GM18517 (cell line): ENCODE results near the gene KLHL17.
"Not testable (repeated sequence)": the region's sequence is repeated elsewhere in the genome, so short reads cannot be mapped to it uniquely, and the experiment has no call there.

Experiments used
- ATAC-seq: cut with Tn5 transposase; IDR thresholded peaks from one replicate; pipeline ENCODE4 v1.9.1; 2021; ENCODE audit warnings: mild to moderate bottlenecking, moderate library complexity; ENCODE audit not compliant: unreplicated experiment

Gene KLHL17

DNA sequence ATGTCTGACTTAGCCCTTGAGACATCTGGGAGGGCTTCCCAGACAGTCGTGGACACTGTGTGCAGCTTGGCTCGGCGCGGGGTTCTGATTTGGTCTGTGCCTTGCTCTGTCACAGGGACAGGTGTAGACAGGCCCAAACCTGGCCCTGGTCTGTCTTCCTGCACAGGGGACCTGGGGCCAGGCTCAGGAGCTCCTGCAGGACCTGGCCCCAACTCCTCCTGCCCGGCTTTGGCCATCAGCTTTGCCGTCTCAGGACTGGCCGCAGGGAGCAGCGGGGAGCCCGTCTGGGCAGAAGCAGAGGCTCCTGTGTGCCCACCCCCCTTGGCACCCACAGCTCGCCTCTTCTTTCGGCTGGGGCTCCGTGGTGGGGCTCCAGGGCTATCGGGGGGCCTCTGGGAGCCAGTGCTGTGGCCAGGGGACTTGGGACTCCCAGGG is 19.8 kb downstream of the KLHL17 start:
- no peak for ATAC-seq

GRCh38 chr1:980602-981395 is 20.4 kb downstream of the KLHL17 start:
- ATAC-seq, result no peak

- no peak for ATAC-seq
These were observed 21.1 kb downstream of the KLHL17 start for GRCh38 chr1:981491-981954.

GRCh38 chr1:981955-982558 is 21.7 kb downstream of the KLHL17 start, which contains the start of gene PERM1:
TSS of gene PERM1 (minus strand) at chr1:982093. CDS start at chr1:981029, 1,064 bp downstream.
- ATAC-seq, result no peak

DNA sequence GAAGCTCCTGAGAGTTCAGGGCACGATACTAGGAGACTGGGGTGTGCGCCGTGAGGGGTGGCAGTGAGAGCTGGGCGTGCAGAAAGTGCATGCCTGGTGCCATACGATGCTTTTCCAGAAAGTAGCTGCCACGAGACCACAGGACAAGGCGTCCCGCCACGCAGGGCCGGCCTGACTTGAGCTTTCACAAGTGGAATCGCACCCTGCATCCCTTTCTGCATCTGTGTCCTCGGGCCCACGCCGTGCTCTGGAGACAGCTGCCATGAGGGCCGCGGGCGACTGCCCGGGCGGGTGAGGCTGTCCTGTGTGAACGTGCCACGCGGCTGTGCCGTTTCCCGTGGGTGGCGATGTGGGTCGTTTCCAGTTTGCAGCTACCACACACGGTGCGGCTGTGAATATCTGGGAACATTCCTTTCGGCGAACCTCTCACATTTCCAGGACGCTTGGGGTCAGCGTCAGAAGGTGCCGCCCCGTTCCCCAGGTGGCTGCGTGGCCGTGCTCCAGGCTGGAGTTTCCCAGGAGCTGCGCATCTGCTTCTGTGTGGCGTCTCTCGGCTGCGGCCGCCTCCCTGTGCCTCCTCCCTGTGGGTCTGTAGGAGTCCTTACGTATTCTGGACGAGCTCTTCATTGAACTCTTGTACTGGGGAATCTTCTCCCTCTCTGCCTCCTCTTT is 22.5 kb downstream of the KLHL17 start:
- no peak for ATAC-seq

DNA sequence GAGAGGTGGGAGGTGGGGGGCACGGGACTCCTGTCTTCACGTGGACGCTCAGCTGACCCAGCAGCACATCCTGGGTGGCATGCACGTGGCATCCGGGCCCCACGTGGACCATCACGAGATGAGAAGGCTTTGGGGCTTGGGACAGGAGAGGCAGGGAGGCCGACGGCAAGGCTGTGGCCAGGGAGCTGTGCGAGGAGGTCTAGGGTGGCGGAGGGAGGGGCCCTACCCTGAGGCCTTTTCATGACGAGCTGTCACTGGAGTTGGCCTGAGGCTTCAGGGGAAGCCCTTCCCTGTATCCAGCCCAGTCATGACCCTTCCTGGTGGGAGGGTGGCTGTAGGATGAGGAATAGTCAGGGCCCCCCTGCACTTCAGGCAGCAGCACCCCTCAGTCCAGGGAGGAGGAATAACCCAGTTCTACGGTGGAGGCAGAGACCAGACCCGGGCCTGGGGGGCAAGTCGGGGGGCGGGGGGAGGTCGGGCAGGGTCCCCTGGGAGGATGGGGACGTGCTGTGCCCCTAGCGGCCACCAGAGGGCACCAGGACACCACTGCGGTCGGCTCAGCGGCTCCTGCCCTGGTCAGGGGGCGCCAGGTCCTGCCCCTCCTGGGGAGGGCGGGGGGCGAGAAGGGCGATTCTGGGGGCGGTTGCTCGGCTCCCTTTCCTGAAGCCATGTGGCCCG is 23.6 kb downstream of the KLHL17 start:
- no peak for ATAC-seq

GRCh38 chr1:984476-984814 is 24.1 kb downstream of the KLHL17 start:
- no peak for ATAC-seq

DNA sequence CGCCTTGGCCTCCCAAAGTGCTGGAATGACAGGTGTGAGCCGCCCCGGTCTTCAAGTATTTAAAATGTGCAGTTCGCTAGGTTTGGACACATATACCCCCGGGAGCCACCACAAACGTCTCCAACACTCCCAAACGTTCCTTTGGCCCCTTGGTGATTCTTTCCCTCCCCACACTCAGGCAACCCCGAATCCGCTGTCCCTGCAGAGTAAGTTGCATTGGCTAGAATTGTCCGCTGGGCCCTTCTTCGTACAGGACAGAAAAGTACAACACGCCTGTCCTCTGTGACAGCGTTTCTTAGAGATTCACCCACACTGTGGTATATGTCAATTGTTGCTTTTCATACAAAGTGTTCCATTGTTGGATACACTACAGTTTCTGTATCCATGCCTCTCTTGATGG is 24.7 kb downstream of the KLHL17 start:
- no peak for ATAC-seq

- not testable (repeated sequence) for ATAC-seq
These were observed 27.7 kb downstream of the KLHL17 start for GRCh38 chr1:988061-988460.

- ATAC-seq, result not testable (repeated sequence)
These were observed 30.9 kb downstream of the KLHL17 start for GRCh38 chr1:991275-991674.

DNA sequence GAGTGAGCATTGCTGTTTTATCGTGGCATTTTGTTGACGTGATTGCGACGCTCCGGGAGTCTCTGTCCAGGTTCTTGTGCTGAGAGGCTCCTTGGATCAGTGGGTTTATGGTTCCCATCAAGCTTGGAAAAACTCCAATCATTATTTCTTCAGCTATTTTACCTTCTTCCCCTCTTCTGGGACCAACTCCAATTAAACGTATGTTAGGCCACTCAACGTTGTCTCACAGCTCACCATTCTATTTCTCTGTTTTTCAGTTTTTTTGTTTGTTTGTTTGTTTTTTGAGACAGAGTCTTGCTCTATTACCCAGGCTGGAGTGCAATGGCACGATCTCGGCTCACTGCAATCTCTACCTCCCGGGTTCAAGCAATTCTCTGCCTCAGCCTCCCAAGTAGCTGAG is 31.5 kb downstream of the KLHL17 start:
- no peak for ATAC-seq

GRCh38 chr1:992362-992761 is 32.0 kb downstream of the KLHL17 start:
- no peak for ATAC-seq

- ATAC-seq, result no peak
These were observed 33.1 kb downstream of the KLHL17 start for GRCh38 chr1:993379-993995.

DNA sequence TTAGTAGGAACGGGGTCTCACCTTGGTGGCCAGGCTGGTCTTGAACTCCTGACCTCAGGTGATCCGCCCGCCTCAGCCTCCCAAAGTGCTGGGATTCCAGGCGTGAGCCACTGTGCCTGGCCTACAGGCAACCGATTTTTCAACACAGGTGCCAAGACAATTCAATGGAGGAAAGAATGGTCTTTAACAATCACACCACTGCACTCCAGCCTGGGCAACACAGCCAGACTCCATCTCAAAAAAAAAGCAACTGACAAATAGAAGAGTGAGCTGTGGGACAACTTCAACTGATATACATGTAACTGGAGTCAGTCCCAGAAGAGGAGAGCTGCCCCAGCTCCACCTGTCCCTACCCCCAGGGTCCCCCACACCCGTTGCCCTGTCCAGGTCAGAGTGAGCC is 34.2 kb downstream of the KLHL17 start:
- not testable (repeated sequence) for ATAC-seq

DNA sequence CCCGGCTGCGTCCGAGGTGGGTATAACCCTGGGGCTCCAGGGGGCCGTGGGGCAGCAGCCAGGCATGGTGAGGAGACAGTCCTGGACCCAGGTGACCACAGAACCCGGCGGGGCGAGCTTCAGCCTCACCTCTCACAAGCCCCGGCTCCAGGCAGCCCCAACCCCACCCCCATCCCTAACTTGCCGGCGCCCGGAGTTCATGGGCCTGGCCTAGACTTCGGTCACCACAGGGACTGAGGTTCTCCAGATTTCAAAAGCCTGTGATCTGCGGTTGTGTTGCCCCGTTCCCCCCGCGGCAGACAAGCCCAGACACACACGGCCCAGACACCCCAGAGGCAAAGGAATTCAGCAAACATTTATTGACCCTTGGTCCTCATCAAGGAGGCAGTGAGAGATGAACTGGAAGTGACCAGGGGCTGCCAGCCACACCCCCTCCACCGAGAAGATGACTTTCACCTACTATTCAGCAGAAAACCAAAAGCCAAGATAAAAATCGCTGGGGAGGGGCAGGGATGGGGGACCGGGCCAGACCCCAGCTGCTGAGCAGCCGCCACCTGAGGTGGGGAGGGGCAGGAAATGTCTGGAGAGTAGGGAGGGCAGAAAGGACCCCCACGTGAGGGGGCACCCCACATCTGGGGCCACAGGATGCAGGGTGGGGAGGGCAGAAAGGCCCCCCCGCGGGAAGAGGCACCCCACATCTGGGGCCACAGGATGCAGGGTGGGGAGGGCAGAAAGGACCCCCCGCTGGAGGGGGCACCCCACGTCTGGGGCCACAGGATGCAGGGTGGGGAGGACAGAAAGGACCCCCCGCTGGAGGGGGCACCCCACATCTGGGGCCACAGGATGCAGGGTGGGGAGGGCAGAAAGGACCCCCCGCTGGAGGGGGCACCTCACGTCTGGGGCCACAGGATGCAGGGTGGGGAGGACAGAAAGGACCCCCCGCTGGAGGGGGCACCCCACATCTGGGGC is 35.6 kb downstream of the KLHL17 start:
- no peak for ATAC-seq

DNA sequence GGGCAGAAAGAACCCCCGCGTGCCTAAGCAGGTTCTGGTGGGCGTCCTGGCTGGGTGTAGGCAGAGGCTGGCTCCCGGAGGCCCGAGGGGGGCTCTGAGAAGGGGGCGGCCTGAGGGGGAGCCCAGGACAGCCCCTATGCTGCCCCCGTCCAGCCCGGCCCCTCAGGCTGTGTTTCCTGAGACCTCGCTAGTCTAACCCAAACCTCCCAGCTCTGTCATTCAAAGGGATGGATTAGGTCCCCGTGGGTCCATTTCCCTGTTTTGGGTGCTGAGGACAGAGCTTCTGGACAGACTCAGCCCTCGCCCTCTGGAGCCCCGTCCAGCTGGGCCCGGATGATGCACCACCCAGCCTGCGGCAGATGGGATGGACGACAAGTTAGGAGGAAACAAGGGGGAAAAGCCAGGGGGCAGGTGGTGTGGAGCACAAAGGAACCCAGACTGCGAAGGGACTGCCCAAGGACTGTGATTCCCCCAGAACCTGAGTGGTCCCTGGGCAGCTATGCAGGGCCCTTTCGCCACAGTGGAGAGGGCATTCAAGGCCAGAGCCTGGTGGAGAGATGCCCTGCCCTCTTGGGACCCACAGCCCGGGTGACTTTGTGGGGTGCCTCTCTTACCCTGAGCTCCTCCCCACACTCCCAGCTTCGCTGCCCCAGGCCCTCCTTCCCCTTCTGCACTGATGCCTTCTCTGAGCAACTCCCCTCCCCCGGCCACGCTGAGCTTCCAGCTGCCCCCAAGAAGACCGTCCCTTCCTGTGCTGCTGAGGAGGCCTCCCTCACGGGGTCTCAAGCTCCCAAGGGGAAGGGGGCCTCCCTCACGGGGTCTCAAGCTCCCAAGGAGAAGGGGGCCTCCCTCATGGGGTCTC is 36.7 kb downstream of the KLHL17 start:
- ATAC-seq, result no peak

DNA sequence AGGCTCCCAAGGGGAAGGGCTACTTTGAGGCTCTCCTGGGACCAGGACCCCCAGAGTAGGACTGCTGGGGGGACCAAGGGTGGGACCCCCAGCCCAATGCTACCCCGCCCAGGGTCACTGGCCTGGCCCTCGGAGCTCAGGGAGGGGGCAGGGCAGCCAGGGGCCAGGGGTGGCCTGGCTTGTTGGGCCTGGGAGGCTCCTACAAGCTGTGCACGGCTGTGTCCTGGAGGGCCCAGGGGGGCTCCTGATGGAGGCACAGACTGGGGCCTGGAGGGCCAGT is 37.3 kb downstream of the KLHL17 start:
- no peak for ATAC-seq

DNA sequence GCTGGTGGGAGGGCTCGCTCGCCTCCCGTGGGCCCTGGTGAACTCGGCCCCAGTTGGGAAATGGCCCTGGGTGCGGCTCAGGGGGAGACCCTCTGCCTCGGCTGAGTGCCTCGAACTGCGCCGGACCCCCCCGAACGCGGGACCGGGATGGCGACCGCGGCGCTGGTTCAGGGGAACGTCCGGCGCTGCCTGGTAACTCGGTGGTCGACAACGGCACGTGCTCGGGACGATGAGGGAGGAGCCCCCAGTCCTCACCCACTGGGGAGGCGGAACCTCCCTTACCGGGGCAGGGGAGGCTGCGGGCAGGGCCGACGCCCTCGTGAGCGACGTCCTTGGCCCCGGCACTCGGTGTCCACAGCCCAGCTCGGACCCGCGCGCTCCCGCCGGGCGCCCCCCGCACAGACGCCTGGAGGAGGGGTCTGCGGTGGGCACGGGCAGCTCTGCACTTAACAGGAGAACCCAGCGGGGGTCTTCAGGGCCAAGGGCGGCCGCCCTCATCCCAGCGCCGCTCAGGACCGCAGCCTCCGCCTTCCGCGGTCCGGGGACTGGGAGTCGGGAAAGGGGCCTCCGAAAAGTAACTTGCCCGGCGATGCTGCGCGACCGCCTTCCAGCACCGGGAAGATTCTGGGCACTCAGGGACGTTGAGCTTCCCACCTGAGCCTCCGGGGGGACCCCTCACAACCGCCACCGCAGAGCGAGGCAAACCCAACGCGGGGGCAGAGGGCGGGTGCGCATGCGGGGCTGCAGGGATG is 37.8 kb downstream of the KLHL17 start:
- ATAC-seq, result no peak

GRCh38 chr1:998745-998994 is 38.3 kb downstream of the KLHL17 start:
- no peak for ATAC-seq
